Non-pigmented ciliary epithelial cell (primary cell): Measurements from ENCODE around the gene DDR2.
A peak's percentile ranks its signal among the peaks of the same experiment; 100 is the strongest.
"Not testable (repeated sequence)": the region's sequence is repeated elsewhere in the genome, so short reads cannot be mapped to it uniquely, and the experiment has no call there.

Source experiments
- DNase-seq: peaks from one replicate; pipeline ENCODE4 v3.0.0-alpha.2; 2010; ENCODE audit warnings: low read depth

The DDR2 gene

DNA sequence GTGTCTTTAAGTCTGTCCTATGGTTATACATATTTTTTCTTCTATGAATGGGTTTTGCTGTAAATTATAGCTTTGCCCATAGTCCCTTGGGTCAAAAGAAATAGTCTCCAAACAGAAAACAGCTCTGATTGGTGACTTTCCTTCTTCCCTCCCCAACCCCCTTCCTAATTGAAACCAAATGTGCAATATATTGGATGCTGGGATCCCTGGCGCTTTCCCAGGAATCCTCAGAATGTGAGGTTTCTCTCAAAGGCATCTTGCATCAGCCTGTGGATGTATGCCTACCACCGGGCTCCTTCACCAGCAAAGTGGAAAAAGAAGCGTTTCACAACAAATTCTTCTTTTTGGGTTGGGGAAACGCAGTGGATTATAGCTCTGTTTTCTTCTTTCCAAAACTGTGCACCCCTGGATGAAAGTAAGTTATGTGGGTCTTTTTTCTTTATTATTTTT is at the start of gene DDR2:
TSS of gene DDR2 (plus strand) at position 248 of the 450 bp plus-strand sequence. CDS start 86,600 bp downstream, outside the sequence.
- DNase-seq: no peak

DNA sequence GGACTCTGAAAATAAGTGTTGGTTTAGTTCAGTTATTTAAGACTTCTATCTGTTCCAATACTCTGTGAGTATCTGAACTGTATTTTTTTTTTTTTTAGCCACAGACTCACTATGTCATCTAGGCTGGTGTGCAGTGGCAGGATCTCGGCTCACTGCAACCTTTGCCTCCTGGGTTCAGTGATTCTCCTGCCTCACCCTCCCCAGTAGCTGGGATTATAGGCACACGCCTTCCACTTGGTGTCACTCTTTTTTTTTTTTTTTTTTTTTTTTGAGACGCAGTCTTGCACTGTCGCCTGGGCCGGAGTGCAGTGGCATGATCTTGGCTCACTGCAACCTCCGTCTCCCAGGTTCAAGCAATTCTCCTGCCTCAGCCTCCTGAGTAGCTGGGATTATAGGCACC is 49.4 kb upstream of the DDR2 start:
- not testable (repeated sequence) for DNase-seq

DNA sequence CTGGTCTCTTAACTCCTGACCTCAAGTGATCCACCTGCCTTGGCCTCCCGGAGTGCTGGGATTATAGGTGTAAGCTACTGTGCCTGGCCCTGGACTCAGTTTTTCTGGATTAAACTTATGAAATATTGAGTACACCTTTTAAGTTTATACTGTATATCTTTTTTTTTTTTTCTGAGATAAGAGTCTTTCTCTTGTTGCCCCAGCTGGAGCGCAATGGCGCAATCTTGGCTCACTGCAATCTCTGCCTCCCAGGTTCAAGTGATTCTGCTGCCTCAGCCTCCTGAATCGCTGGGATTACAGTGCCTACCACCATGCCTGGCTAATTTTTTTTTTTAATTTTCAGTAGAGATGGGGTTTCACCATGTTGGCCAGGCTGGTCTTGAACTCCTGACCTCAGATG is 47.2 kb upstream of the DDR2 start:
- not testable (repeated sequence) for DNase-seq

DNA sequence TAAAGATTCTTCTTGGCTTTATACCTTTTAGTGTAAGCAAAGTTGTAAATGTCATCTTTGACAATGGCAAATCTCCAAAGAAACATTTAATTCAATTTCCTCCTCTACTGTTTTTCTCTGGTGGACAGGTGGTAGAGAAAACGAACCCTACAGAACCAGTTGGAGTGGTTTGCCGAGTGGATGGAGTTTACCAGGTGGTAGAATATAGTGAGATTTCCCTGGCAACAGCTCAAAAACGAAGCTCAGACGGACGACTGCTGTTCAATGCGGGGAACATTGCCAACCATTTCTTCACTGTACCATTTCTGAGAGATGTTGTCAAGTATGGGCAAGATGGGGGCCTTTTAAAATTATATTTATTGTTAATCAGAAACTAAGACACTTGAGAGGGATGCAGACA is 44.9 kb upstream of the DDR2 start:
- DNase-seq: no peak

DNA sequence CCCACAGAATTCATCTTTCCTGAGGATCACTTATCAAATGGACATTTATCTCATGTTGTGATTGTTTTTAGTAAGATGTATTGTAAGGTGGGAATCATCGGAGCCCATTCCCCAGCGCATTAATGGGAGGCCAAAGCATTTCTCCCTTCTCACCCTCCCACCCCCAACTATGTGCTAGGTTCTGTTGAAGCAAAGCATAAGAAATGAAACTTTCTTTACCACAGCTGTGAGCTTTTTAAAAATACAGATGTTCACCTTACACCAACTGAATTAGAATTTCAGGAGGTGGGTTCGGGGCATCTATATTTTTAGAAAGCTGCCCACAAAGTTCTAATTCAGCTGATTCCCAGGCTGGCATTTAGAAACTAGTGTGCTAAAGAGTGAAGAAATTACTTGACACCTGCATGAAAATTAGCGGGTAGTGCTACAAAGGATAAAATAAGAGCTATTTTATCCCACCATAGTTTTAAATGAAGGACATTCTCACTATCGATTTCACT is 44.5 kb upstream of the DDR2 start:
- no peak for DNase-seq

DNA sequence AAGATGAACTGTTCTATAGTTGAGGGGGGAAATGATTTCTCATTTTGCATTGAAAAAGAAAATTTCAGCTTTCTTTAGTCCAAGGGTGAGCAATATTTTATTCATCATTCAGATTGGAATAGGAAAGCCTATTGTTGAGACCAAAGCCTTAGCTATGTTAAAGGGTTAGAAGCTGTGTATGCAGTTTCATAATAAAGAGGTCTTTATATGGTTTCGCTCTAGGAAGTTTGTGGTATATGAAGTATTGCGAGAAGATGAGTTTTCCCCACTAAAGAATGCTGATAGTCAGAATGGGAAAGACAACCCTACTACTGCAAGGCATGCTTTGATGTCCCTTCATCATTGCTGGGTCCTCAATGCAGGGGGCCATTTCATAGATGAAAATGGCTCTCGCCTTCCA is 42.2 kb upstream of the DDR2 start:
- no peak for DNase-seq

DNA sequence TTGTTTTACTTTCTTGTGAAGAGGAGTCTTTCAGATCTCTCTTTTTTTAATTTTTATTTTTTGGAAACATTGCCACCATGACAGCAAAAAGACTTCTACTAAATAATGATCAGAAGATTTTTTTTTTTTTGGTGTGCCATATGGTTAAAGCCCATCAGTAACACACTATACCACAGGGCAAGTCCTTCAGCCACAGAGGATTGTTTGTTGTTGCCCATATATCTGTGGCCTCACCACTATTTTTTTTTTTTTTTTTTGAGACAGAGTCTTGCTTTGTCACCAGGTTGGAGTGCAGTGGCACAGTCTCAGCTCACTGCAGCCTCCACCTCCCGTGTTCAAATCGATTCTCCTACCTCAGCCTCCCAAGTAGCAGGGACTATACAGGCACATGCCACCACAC is 41.6 kb upstream of the DDR2 start:
- DNase-seq: no peak

DNA sequence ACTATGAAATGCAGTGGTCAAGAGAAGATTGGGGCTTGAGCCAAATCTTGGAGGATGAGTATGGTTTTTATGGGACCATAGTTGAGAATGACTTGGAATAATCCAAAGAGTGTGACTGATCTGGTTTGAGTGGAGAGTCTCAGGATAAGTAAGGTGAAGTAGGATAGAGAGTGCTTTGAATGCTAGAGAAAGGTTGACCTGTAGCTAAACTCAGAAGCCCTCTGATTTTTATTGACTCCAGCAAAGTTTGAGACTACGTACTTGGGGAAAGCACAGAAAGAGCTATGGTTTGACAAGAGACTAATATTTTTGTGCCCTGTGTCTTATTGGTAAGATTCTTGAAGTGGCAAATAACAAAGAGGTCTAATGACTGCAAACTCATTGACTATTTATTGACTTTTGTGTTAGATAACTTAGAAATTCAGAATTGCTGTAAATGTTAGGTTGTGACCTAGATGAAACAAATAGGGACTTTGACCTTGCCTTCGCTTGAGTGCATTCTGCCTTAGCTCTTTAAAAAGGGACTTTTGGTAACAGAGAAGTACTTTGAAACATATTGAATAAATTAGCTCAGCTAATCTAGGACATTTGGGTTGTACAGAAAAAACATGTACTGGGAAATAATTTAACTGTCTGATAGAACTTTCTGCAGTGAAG is 35.6 kb upstream of the DDR2 start:
- DNase-seq: no peak

DNA sequence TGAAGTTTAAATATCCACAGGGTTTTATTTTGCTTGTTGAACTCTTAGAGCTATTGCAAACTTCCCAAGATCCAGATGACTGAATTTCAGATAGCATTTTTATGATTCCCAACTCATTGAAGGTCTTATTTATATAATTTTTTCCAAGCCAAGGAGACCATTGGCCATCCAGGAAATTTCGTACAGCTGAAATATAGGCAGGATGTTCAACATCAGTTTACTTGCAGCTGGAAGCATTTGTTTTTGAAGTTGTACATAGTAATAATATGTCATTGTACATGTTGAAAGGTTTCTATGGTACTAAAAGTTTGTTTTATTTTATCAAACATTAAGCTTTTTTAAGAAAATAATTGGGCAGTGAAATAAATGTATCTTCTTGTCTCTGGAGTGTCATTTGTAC is 32.8 kb upstream of the DDR2 start:
- no peak for DNase-seq

DNA sequence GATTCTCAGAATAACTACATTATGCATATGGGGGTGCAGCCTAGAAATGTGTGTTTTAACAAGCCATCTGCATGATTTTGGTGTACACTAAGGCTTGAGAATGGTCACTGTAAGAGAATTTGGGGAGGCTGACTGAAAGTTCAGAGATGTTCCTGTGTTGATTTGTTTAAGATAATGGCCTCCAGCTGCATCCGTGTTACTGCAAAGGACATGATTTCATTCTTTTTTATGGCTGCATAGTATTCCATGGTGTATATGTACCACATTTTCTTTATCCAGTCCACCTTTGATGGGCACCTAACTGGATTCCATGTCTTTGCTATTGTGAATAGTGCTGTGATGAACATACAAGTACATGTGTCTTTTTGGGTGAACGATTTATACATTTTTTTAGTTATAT is 29.1 kb upstream of the DDR2 start:
- not testable (repeated sequence) for DNase-seq

DNA sequence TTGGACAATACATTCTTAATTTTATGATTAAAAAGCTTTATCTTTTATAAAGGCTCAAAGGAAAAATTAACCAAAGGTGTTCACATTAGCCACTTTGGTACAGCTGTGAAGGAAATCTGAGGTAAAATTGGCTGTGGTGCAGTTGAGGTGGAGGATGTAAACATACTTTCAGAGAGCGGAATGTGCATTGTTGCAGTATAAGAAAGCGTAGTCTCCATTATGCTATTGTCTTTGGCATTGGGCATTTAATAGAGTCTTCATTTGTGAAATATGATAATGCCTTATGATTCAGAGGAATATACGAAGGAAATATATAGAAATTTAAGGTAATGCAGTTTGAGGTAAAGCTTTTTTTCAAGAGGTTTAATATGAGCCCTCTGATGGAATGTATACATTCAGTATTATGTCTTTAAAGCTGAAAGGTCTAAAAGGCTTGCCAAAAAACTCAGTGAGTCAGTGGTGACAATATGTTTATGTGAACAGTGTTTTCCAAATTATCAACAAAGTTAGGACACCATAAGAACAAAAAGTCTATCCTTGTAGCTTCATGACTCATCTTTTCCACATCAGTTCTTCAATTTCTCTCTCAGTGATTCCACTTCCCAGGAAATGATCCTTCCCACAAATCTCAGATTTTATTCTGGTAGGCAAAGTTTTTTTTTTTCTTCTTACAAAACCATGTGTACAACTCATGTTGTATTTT is 26.9 kb upstream of the DDR2 start:
- peak; percentile 89 for DNase-seq

DNA sequence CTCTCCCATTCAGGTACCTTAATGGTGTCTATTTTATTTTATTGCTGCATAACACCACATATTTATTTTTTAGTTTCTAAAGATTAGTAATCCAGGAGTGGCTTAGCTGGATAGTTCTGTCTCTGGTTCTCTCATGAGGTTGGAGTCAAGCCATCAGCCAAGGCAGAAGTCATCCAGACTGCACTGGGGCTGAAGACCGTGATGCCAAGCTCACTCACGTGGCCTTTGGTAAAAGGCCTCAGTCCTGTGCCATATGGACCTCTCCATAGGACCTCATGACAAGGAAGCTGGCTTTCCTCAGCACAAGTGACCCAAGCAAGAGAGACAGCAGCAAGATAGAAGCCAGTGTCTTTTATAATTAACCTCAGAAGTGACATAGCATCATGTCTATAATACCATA is 23.0 kb upstream of the DDR2 start:
- DNase-seq: no peak

DNA sequence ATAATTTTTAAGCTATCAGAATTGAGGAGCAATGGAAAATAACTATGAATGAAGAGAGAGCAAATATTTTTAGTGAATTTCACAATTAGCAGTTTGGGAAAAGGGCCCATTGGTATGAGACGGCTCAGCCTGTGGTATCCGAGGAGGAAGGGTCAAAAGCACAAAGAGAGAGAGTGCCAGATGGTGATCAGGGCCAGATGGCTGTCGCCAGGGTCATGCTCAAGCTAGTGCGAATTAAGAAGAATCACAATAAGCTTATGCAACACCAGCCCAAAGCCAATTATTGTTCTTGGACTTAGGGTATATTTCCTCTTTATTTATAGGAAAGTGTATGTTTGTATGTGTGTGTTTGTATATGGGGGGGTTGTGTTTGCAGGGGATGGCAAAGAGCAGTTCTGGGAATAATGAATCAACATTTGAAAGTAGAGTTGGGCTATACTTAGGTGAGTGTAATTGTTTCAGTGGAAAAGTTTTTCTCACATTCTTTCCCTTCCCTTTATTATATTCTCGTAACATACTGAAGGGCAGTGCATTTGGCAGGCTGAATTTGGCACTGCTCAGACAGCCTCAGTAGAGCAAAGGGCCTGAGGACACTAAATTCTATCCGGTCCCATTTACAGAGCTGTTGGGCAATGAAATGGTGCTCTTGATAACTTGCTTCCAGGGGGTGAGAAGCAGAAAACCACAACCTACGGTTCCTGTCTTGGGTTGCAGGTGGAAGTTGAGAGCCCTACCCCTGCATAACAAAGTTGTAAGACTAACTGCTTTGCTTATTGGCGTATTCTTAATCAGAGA is 19.5 kb upstream of the DDR2 start:
- DNase-seq: no peak

DNA sequence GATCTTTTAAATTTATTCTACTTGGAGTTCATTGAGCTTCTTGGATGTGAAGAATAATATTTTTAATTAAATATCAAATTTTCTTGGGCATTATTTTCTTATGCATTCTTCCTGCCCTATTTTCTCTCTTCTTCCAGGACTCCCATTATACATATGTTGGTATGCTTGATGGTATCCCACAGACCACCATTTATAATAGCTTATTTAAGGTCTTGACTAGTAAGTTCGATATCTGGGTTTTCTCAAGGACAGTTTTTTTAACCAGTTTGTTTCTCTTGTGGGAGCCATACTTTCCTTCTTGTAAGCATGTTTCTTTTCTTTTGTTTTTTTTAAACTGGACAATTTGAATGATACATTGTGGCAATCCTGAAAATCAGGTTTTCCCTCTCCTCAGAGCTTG is 15.4 kb upstream of the DDR2 start:
- no peak for DNase-seq

DNA sequence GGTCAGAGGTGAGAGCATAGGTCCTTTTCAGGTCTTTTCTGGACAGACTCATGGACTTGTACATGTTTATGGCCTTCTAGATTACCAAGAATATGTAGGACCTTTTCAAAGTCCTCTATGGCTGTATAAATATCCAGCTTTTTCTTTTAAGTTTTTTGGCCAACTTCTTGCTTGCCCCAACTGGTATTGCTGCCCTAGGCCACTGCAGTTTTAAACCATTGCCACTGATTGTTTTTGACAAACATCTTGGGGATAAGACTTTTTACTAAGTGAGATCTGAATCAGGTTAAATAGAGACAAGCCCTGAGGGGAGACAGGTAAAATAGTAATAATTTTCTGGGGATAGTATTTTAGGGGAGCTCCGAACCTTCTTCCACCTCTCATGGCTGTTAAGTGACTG is 14.8 kb upstream of the DDR2 start:
- DNase-seq: no peak

DNA sequence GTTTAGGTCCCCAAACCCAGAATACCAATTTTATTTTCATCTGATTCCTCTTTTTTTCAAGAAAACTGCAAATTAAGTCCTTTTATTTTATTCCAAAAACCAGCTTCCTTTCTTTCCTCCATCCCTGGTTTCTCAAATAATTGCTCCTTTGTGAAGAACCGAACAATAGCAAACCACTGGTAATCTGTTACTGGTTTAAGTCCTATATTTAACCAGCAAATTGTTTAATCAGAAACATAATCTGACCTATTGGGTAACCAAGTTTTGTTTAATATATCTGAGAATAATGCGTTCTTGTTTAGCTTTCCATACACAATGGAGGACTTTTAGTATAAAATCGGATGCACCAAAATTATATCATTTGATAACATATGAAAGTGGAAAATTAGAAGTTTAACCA is 13.2 kb upstream of the DDR2 start:
- no peak for DNase-seq

DNA sequence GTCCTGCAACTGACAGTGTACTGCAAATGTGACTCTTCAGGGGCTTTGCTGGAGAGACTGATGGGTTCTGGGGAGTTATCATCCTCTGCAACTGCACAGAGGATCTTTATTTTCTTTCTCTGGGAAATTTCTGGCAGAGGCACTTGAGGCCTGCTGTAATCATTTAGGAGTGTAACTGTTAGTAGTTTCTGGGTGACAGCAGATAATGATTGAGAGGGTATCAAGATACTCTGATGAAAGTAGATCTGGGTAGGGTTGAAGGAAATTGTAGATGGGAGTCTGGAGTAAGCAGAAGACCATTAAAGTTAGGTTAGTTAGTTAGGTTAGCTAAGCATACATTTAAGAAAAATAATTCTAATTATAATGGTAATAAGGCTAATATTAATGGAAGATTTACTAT is 11.0 kb upstream of the DDR2 start:
- no peak for DNase-seq

DNA sequence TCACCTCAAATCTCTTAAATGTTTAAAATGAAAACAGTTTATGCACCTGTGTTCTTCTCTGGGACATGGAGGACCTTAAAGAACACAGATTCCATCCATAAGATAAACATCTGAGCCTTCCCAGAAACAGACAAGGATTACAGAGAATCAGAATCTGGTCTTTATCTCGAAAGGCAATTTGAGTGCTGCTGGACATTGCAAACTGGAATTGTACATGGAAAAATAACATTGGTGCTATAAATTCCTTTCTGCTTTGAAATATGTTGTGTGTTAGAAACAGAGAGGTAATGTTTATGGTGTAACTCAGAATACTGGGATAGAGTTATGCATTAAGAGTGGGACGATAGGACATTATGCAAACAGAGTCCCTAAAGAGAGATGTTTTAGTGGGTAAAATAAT is 6.6 kb upstream of the DDR2 start:
- no peak for DNase-seq

DNA sequence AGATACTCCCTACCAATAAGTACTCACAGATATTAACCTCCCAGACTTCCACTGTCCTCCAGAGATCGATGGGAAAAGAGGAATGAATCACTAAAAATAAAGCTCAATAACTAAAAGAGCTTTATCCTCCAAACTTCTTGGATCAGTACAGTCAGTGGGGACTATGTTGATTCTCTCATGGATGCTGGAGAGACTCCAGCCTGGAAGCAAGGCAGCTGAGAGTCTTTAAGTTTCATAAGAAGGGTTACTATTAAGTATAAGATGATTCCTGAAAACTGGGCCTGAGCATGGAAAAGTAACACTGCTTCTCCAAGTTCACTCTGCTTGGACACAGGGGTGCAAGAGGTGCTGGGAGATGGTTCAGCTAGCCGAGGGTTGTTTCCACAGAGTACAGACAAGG is 6.2 kb upstream of the DDR2 start:
- DNase-seq: no peak

DNA sequence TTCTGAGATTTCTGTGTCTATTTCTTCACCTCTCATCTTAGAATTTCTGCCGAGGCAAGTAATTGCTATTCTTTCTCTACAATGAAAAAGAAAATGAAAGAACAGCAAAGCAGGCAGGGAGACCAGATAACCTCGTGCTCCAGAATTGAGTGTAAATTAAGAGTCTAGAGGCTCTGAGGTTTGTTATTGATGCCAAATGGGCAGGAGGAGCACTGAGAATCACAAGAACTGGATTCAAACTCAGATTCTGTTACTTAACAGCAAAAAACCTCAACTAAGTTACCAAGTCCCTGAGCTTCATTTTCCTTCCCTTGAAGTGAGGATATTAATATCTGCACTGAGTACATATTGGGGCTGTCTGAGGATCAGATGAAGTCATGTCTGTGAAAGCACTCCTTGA is 5.5 kb upstream of the DDR2 start:
- no peak for DNase-seq

DNA sequence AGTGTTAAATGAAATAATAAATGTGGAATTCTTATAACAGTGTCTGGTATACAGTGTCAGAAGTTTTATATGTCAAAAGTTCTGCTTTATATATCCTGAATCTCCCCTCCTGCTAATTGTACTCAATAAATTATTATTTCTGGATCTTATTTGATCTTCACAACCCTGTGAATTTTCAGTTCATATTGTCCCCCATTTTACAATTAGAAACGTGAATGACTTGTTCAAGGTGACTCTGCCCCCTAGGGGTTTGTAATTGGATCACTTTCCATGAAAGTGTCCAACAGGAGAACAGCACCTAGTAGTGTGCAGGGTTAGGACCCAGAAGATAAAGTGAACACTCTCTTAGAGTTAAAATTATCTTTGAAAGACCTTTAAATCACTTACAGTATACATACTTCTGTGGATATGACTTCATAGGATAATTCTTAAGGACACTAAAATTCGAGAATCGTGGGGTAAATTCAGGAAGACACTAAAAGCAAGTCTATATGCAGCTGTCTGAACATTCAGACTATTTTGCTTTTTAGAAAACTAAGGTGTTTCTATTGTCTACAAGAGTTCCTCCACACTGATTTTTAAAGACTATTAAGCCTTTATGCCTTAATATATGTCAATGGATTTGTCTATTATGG is 4.5 kb upstream of the DDR2 start:
- no peak for DNase-seq

DNA sequence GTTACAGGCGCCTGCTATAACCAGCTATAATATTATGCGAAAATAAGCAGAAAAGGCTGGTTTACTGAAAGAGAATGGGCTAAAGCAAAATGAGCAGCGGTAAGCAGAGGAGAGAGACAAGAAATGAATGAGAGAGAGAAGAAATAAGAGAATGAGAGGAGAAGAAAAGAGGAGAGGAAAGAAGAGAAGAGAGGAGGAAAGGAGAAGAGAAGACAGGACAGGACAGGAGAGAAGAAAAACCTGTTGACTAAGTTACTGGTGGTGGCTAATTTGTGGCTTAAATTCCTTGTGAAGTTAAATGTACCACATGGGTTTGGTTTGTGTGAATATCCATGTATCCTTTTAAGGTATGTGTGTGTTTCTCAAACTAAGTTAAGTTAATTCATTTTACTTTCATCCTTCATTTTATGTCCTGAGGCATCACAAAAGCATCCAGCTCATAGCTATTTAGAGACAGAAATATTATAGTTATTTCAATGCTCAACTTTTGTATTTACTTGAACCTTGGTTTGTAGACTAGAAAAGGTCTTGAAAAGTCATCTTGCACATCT is 3.1 kb upstream of the DDR2 start:
- DNase-seq: no peak
